GM21423 (cell line): ENCODE data around the gene SLC35A1.
A peak's percentile ranks its signal among the peaks of the same experiment; 100 is the strongest.
"Not testable (repeated sequence)": the region's sequence is repeated elsewhere in the genome, so short reads cannot be mapped to it uniquely, and the experiment has no call there.

Source experiments
- ATAC-seq: cut with Tn5 transposase; IDR thresholded peaks from one replicate; pipeline ENCODE4 v1.9.1; 2021; ENCODE audit warnings: mild to moderate bottlenecking, moderate library complexity; ENCODE audit not compliant: unreplicated experiment

Gene SLC35A1

GRCh38 chr6:87472525-87473418 is at the start of gene SLC35A1:
SLC35A1 (plus strand) TSS chr6:87472974; CDS start chr6:87473004, 30 bp downstream.
- ATAC-seq: peak; percentile 94

- ATAC-seq: no peak
Measured at GRCh38 chr6:87426789-87427188, 46.0 kb upstream of the SLC35A1 start.

- no peak for ATAC-seq
Measured at GRCh38 chr6:87430499-87430898, 42.3 kb upstream of the SLC35A1 start.

- ATAC-seq: no peak
Measured at GRCh38 chr6:87431263-87431662, 41.5 kb upstream of the SLC35A1 start.

GRCh38 chr6:87436435-87436834 is 36.3 kb upstream of the SLC35A1 start:
- ATAC-seq: no peak

GRCh38 chr6:87441711-87442110 is 31.1 kb upstream of the SLC35A1 start:
- ATAC-seq: no peak

- ATAC-seq: no peak
Measured at GRCh38 chr6:87444362-87444761, 28.4 kb upstream of the SLC35A1 start.

GRCh38 chr6:87465051-87465450 is 7.7 kb upstream of the SLC35A1 start:
- no peak for ATAC-seq

GRCh38 chr6:87473419-87473903 is 687 bp downstream of the SLC35A1 start:
- peak; percentile 60 for ATAC-seq

GRCh38 chr6:87481931-87482330 is 9.2 kb downstream of the SLC35A1 start:
- no peak for ATAC-seq

GRCh38 chr6:87482366-87482765 is 9.6 kb downstream of the SLC35A1 start:
- no peak for ATAC-seq

GRCh38 chr6:87483929-87484328 is 11.2 kb downstream of the SLC35A1 start:
- no peak for ATAC-seq

- no peak for ATAC-seq
Measured at GRCh38 chr6:87484491-87484890, 11.7 kb downstream of the SLC35A1 start.

- ATAC-seq: no peak
Measured at GRCh38 chr6:87487555-87487954, 14.8 kb downstream of the SLC35A1 start.

GRCh38 chr6:87489326-87489725 is 16.6 kb downstream of the SLC35A1 start:
- ATAC-seq: not testable (repeated sequence)

- peak; percentile 87 for ATAC-seq
Measured at GRCh38 chr6:87494761-87495422, 22.1 kb downstream of the SLC35A1 start.

- ATAC-seq: no peak
Measured at GRCh38 chr6:87498048-87498447, 25.3 kb downstream of the SLC35A1 start.

- ATAC-seq: no peak
Measured at GRCh38 chr6:87501809-87502572, 29.2 kb downstream of the SLC35A1 start.

- no peak for ATAC-seq
Measured at GRCh38 chr6:87504441-87504840, 31.7 kb downstream of the SLC35A1 start.

- ATAC-seq: no peak
Measured at GRCh38 chr6:87514831-87515230, 42.1 kb downstream of the SLC35A1 start.

- ATAC-seq: no peak
Measured at GRCh38 chr6:87518453-87518852, 45.7 kb downstream of the SLC35A1 start.
